ENCODE data around the gene KCNK7. TPM values are rescaled to one million over a fixed set of nuclear protein-coding genes. Genes with fewer than 3 reads are reported as not detected.

The KCNK7 gene
- total and polyA plus RNA-seq, 2 donors (not counting 3 experiments of a cell fraction or from before 2014, with no cell fraction given) = 0.17 to 0.60 TPM

DNA sequence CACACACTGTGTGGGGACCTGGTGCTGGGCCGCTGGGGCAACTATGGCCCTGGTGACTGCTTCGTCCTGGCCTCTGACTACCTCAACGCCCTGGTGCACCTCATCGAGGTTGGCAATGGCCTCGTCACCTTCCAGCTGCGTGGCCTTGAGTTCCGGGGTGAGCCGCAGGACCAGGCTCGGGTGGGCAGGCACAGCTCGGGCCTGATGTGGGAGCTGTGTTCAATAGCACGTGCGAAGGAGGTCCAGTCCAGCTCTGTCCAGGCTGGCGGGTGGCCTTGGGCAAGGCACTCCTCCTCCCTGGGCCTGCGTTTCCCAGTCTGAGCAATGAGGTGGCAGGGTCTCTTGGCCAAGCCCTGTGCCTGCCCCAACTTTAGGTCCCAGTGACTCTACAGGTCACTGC, 34.0 kb upstream of the KCNK7 start:
- no peak overlapping the region for H3K4me2 ChIP-seq (ENCODE audit: insufficient read depth, low read length)
- dilution Hi-C loops (cut with MboI; ENCODE audit: extremely low pct_ligation_motif_present, low sequenced_read_pairs) (no loop called here), intact Hi-C loops (cut with micrococcal nuclease) (no loop called here)
- H3K9me1 ChIP-seq (replicated peaks; ENCODE audit: control insufficient read depth, extremely low read depth, insufficient read depth, low read length) = no peaks in the 10 kb centered on the region
- H3K36me3 ChIP-seq (ENCODE audit: control insufficient read depth in 2 of 2, extremely low read depth in 1 of 2, insufficient read depth in 2 of 2, low read length in 2 of 2) = peaks cover 19 to 61% of the 10 kb centered on the region in 2 experiments
- FAIRE-seq (no peak), DNase-seq (ENCODE audit: low read depth, low spot score) (no peak)
- BruUV-seq (replicated peaks) = TSS peak; percentile 7
- H3K4me1 ChIP-seq (ENCODE audit: control insufficient read depth, extremely low read depth, insufficient read depth, low read length) = no peaks in the 10 kb centered on the region
- H2AFZ ChIP-seq (ENCODE audit: low read depth, low read length) = no peak overlapping the region
- no peaks in the 10 kb centered on the region for H3K79me2 ChIP-seq (ENCODE audit: control insufficient read depth, insufficient read depth, low read length)
- TF ChIP-seq CTCF (IDR thresholded peaks at IDR 0.05; ENCODE audit: extremely low read depth in 1 of 2, insufficient read depth in 1 of 2, low read depth in 1 of 2, low read length in 2 of 2) (no peak), GATA2 (IDR thresholded peaks at IDR 0.05; ENCODE audit: insufficient read depth, insufficient read length, low read depth, low read length) (no peak), FOS (IDR thresholded peaks at IDR 0.05; ENCODE audit: borderline replicate concordance, insufficient read depth, low read length) (no peak), MAX (IDR thresholded peaks at IDR 0.05; ENCODE audit: insufficient read depth, insufficient read length) (no peak), MYC (IDR thresholded peaks at IDR 0.05; ENCODE audit: low read depth, low read length) (no peak), EZH2 (IDR thresholded peaks at IDR 0.05; ENCODE audit: borderline replicate concordance, low read depth, low read length, severe bottlenecking) (no peak), JUN (IDR thresholded peaks at IDR 0.05; ENCODE audit: borderline replicate concordance, insufficient read depth, insufficient read length, low read depth) (no peak), POLR2A (IDR thresholded peaks at IDR 0.05; ENCODE audit: low read depth, low read length) (no peak), POLR2AphosphoS5 (IDR thresholded peaks at IDR 0.05; ENCODE audit: insufficient read depth, low read depth, low read length) (no peak)
- POLR2A ChIA-PET = no interaction called here
- H3K4me3 ChIP-seq (replicated peaks in 1 of 3; ENCODE audit: insufficient read depth in 1 of 3, low read depth in 1 of 3, low read length in 3 of 3) = no peak overlapping the region
- H3K9me3 ChIP-seq (replicated peaks; ENCODE audit: control insufficient read depth, insufficient read depth, low read length) = no peaks in the 10 kb centered on the region
- no peaks in the 10 kb centered on the region for H4K20me1 ChIP-seq (replicated peaks; ENCODE audit: control insufficient read depth, extremely low read depth, insufficient read depth, low read length)
- no peak overlapping the region for H3K27ac ChIP-seq (ENCODE audit: insufficient read depth, low read depth, low read length)
- H3K27me3 ChIP-seq (ENCODE audit: control insufficient read depth in 2 of 2, insufficient read depth in 2 of 2, low read length in 2 of 2) = no peaks in the 10 kb centered on the region
- no peak overlapping the region for H3K9ac ChIP-seq (replicated peaks; ENCODE audit: extremely low read depth, insufficient read depth, low read length)
- CTCF ChIA-PET = interaction anchor here (0.9 kb wide), 1 partner anchor 8 kb away, joined by 4 read pairs; the partner anchor contains the start of gene SIPA1

Data from endothelial cell of umbilical vein (primary cell).